MCF 10A (cell line): ENCODE results near the gene DNTT. TPM values are rescaled to one million over a fixed set of nuclear protein-coding genes. Genes with fewer than 3 reads are reported as not detected.

ENCODE experiments used
- BruUV-seq: library from RNA; stranded (reverse); fragments of 400-500 nt; replicated peaks from 2 replicates; lab custom pipeline; 2021; lab: Mats Ljungman, UMichigan
- CTCF ChIA-PET: fragments of 300-600 bp; sonication (Branson Sonifier 250); formaldehyde crosslinking; extraction: SDS; loops from one replicate; lab custom pipeline; 2021; ENCODE audit warnings: antibody characterized with exemption, inconsistent platforms; lab: Yijun Ruan, JAX
- POLR2A ChIA-PET: fragments of 300-600, 350-650 bp; sonication (Branson Sonifier 250); formaldehyde crosslinking; extraction: SDS; loops from one replicate; lab custom pipeline; 2020; ENCODE audit warnings: antibody characterized with exemption, inconsistent platforms; lab: Yijun Ruan, JAX
- DNase-seq: peaks from one replicate; pipeline ENCODE4 v3.0.0-alpha.2; 2018; ENCODE audit not compliant: unreplicated experiment
- H3K27ac Mint-ChIP-seq: one replicate; pipeline ENCODE4 v1.8.0; 2022; ENCODE audit warnings: mild to moderate bottlenecking, low read depth, mixed read lengths; ENCODE audit not compliant: unreplicated experiment
- H3K27me3 Mint-ChIP-seq: one replicate; pipeline ENCODE4 v1.8.0; 2022; ENCODE audit warnings: mixed read lengths; ENCODE audit not compliant: insufficient read depth, unreplicated experiment
- H3K36me3 Mint-ChIP-seq: one replicate; pipeline ENCODE4 v1.8.0; 2022; ENCODE audit warnings: mild to moderate bottlenecking, moderate library complexity, mixed read lengths; ENCODE audit not compliant: insufficient read depth, unreplicated experiment
- H3K4me1 Mint-ChIP-seq: one replicate; pipeline ENCODE4 v1.8.0; 2022; ENCODE audit warnings: mixed read lengths; ENCODE audit not compliant: insufficient read depth, unreplicated experiment
- H3K4me3 Mint-ChIP-seq: one replicate; pipeline ENCODE4 v1.8.0; 2022; ENCODE audit warnings: mild to moderate bottlenecking, moderate library complexity, mixed read lengths; ENCODE audit not compliant: unreplicated experiment
- H3K9me3 Mint-ChIP-seq: one replicate; pipeline ENCODE4 v1.8.0; 2022; ENCODE audit warnings: mixed read lengths; ENCODE audit not compliant: unreplicated experiment
- intact Hi-C: fragments of 100-400 bp; cut with micrococcal nuclease; formaldehyde crosslinking; loops from 2 replicates; pipeline ENCODE4 v1.14.1; 2022
- total RNA-seq: library from RNA; stranded (reverse); gene quantifications from 2 replicates; pipeline ENCODE4 v1.2.3, GENCODE V29; 2022
- TF ChIP-seq, protein P1 (sequence below): fragments of 200-600 bp; IDR thresholded peaks from one replicate; pipeline ENCODE4 v1.8.0; 2022; ENCODE audit warnings: antibody characterized with exemption, mild to moderate bottlenecking; ENCODE audit not compliant: unreplicated experiment

The DNTT gene
- total RNA-seq, 1 experiment from 2014 or later = not detected

GRCh38 chr10:96359616-96360015 is 55.4 kb downstream of the DNTT start:
- Mint-ChIP-seq H3K36me3 (no peaks in the 10 kb centered on the region), H3K4me3 (no peak overlapping the region), H3K27me3 (peaks cover 30% of the 10 kb centered on the region), H3K9me3 (no peaks in the 10 kb centered on the region), H3K4me1 (no peaks in the 10 kb centered on the region), H3K27ac (no peak overlapping the region)
- intact Hi-C loops = no loop called here
- no TSS peak for BruUV-seq
- ChIA-PET CTCF (interaction anchor here (0.7 to 1.9 kb wide), 4 partner anchors 11 to 178 kb away, joined by 3 to 8 read pairs (median 4); no protein-coding TSS in a partner anchor), POLR2A (no interaction called here)
- no peak for DNase-seq
- TF ChIP-seq, protein P1, sequence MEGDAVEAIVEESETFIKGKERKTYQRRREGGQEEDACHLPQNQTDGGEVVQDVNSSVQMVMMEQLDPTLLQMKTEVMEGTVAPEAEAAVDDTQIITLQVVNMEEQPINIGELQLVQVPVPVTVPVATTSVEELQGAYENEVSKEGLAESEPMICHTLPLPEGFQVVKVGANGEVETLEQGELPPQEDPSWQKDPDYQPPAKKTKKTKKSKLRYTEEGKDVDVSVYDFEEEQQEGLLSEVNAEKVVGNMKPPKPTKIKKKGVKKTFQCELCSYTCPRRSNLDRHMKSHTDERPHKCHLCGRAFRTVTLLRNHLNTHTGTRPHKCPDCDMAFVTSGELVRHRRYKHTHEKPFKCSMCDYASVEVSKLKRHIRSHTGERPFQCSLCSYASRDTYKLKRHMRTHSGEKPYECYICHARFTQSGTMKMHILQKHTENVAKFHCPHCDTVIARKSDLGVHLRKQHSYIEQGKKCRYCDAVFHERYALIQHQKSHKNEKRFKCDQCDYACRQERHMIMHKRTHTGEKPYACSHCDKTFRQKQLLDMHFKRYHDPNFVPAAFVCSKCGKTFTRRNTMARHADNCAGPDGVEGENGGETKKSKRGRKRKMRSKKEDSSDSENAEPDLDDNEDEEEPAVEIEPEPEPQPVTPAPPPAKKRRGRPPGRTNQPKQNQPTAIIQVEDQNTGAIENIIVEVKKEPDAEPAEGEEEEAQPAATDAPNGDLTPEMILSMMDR = no peak

- TF ChIP-seq, protein P1 = no peak
- DNase-seq = no peak
- H3K4me3 Mint-ChIP-seq = no peak overlapping the region
- H3K36me3 Mint-ChIP-seq = no peaks in the 10 kb centered on the region
- no TSS peak for BruUV-seq
- no peak overlapping the region for H3K27ac Mint-ChIP-seq
- peaks cover 30% of the 10 kb centered on the region for H3K27me3 Mint-ChIP-seq
- intact Hi-C loops = no loop called here
- H3K4me1 Mint-ChIP-seq = no peaks in the 10 kb centered on the region
- ChIA-PET POLR2A (no interaction called here), CTCF (interaction anchor here (0.8 to 1.9 kb wide), 2 partner anchors 10 to 74 kb away, joined by 5 to 8 read pairs; no protein-coding TSS in a partner anchor)
- no peaks in the 10 kb centered on the region for H3K9me3 Mint-ChIP-seq
Observed at GRCh38 chr10:96360331-96360730, 56.1 kb downstream of the DNTT start.

- Mint-ChIP-seq H3K4me1 (no peaks in the 10 kb centered on the region), H3K36me3 (no peaks in the 10 kb centered on the region), H3K27ac (no peak overlapping the region), H3K27me3 (peaks cover 30% of the 10 kb centered on the region), H3K9me3 (no peaks in the 10 kb centered on the region), H3K4me3 (no peak overlapping the region)
- ChIA-PET POLR2A (no interaction called here), CTCF (interaction anchor here (0.8 kb wide), 1 partner anchor 74 kb away, joined by 5 read pairs; no protein-coding TSS in a partner anchor)
- no TSS peak for BruUV-seq
- no peak for DNase-seq
- intact Hi-C loops = no loop called here
- TF ChIP-seq, protein P1 = no peak
Observed at GRCh38 chr10:96360766-96361165, 56.5 kb downstream of the DNTT start.

- ChIA-PET POLR2A (no interaction called here), CTCF (interaction anchor here (0.6 to 3.1 kb wide), 5 partner anchors 8 to 31 kb away, joined by 3 to 26 read pairs (median 3); no protein-coding TSS in a partner anchor)
- TF ChIP-seq, protein P1 = no peak
Observed at GRCh38 chr10:96365571-96365970, 61.3 kb downstream of the DNTT start.

More at GRCh38 chr10:96365571-96365970, 61.3 kb downstream of the DNTT start:
- peaks cover 6% of the 10 kb centered on the region for H3K4me1 Mint-ChIP-seq
- intact Hi-C loops = no loop called here
- DNase-seq = no peak
- H3K9me3 Mint-ChIP-seq = no peaks in the 10 kb centered on the region
- no peak overlapping the region for H3K27ac Mint-ChIP-seq
- no TSS peak for BruUV-seq
- no peaks in the 10 kb centered on the region for H3K27me3 Mint-ChIP-seq
- no peak overlapping the region for H3K4me3 Mint-ChIP-seq
- no peaks in the 10 kb centered on the region for H3K36me3 Mint-ChIP-seq
